OCI-LY1 (cell line): ENCODE results near the gene IGFALS.

Source experiments
- H2AFZ ChIP-seq: fragments of 200-600 bp; sonication (generic), shearing (Covaris generic); 2 replicates; pipeline ENCODE4 v1.6.0; 2014; ENCODE audit warnings: antibody characterized with exemption, mild to moderate bottlenecking, low read length
- H3F3A ChIP-seq: fragments of 200-600 bp; sonication (generic), shearing (Covaris generic); 2 replicates; pipeline ENCODE4 v1.6.0; 2014; ENCODE audit warnings: mild to moderate bottlenecking, antibody characterized with exemption, low read length, moderate library complexity; ENCODE audit not compliant: insufficient read depth
- H3K27ac ChIP-seq: fragments of 200-600 bp; sonication (generic); 2 replicates; pipeline ENCODE4 v1.5.1; 2014; ENCODE audit warnings: low read length, mixed run types, mild to moderate bottlenecking, low read depth; ENCODE audit not compliant: poor library complexity, severe bottlenecking
- H3K27me3 ChIP-seq: fragments of 200-600 bp; sonication (generic); 2 replicates; pipeline ENCODE4 v1.6.0; 2014; ENCODE audit warnings: antibody characterized with exemption, mild to moderate bottlenecking, low read length, moderate library complexity; ENCODE audit not compliant: insufficient read depth
- H3K36me3 ChIP-seq: fragments of 200-600 bp; sonication (generic); 2 replicates; pipeline ENCODE4 v1.6.1; 2014; ENCODE audit warnings: mild to moderate bottlenecking, antibody characterized with exemption, low read length, moderate library complexity, mixed read lengths; ENCODE audit not compliant: insufficient read depth
- H3K4me1 ChIP-seq: fragments of 200-600 bp; sonication (generic); 2 replicates; pipeline ENCODE4 v1.5.1; 2014; ENCODE audit warnings: mild to moderate bottlenecking, low read length, moderate library complexity; ENCODE audit not compliant: insufficient read depth, severe bottlenecking
- H3K4me2 ChIP-seq: fragments of 200-600 bp; sonication (generic), shearing (Covaris generic); 2 replicates; pipeline ENCODE4 v1.6.1; 2014; ENCODE audit warnings: low read length
- H3K4me3 ChIP-seq: fragments of 200-600 bp; sonication (generic); 2 replicates; pipeline ENCODE4 v1.5.1; 2014; ENCODE audit warnings: low read length, low read depth, mild to moderate bottlenecking, mixed read lengths; ENCODE audit not compliant: poor library complexity, severe bottlenecking
- H3K79me2 ChIP-seq: fragments of 200-600 bp; shearing (Covaris generic); 2 replicates; pipeline ENCODE4 v1.6.1; 2016; ENCODE audit warnings: mixed run types, low read length, mixed read lengths; ENCODE audit not compliant: insufficient read depth
- H3K9ac ChIP-seq: fragments of 200-600 bp; sonication (generic), shearing (Covaris generic); 2 replicates; pipeline ENCODE4 v1.6.1; 2014; ENCODE audit warnings: mild to moderate bottlenecking, low read length, mixed read lengths
- H3K9me2 ChIP-seq: fragments of 200-600 bp; sonication (generic), shearing (Covaris generic); 2 replicates; pipeline ENCODE4 v1.6.1; 2014; ENCODE audit warnings: low read depth, mild to moderate bottlenecking, low read length, mixed read lengths
- H3K9me3 ChIP-seq: fragments of 200-600 bp; shearing (Covaris generic); 2 replicates; pipeline ENCODE4 v1.6.1; 2014; ENCODE audit warnings: low read length, mixed read lengths
- H4K20me1 ChIP-seq: fragments of 200-600 bp; sonication (generic), shearing (Covaris generic); 2 replicates; pipeline ENCODE4 v1.6.0; 2016; ENCODE audit warnings: mild to moderate bottlenecking, low read length; ENCODE audit not compliant: insufficient read depth
- EZH2 ChIP-seq: fragments of 200-600 bp; sonication (generic), shearing (Covaris generic); IDR thresholded peaks from 2 replicates; pipeline ENCODE4 v1.8.0; 2017; ENCODE audit warnings: borderline replicate concordance, mixed run types, mild to moderate bottlenecking, antibody characterized with exemption, low read length, moderate library complexity, mixed read lengths
- TF ChIP-seq, protein P1 (sequence below): fragments of 200-600 bp; sonication (generic), shearing (Covaris generic); IDR thresholded peaks from 2 replicates; pipeline ENCODE4 v1.5.1; 2017; ENCODE audit warnings: mild to moderate bottlenecking, antibody characterized with exemption, low read length, moderate library complexity, mixed read lengths

Gene IGFALS

GRCh38 chr16:1774448-1774780 is 19.1 kb downstream of the IGFALS start:
- Histone ChIP-seq H3K9ac (peak overlapping the region; percentile 88; the same call in 1 of the 2 replicates), H3K4me3 (peak overlapping the region; percentile 85), H3K4me1 (peaks cover 22% of the 10 kb centered on the region), H3K36me3 (peaks cover 48% of the 10 kb centered on the region), H3K9me2 (no peaks in the 10 kb centered on the region), H3K27ac (no peak overlapping the region), H3K4me2 (peak overlapping the region; percentile 91), H4K20me1 (no peaks in the 10 kb centered on the region), H3K9me3 (no peaks in the 10 kb centered on the region), H2AFZ (no peak overlapping the region), H3F3A (no peaks in the 10 kb centered on the region), H3K27me3 (no peaks in the 10 kb centered on the region), H3K79me2 (0 out of 2 replicates have a peak, but pooled peaks cover 3% of the 10 kb centered on the region)
- TF ChIP-seq EZH2 = no peak
- TF ChIP-seq, protein P1, sequence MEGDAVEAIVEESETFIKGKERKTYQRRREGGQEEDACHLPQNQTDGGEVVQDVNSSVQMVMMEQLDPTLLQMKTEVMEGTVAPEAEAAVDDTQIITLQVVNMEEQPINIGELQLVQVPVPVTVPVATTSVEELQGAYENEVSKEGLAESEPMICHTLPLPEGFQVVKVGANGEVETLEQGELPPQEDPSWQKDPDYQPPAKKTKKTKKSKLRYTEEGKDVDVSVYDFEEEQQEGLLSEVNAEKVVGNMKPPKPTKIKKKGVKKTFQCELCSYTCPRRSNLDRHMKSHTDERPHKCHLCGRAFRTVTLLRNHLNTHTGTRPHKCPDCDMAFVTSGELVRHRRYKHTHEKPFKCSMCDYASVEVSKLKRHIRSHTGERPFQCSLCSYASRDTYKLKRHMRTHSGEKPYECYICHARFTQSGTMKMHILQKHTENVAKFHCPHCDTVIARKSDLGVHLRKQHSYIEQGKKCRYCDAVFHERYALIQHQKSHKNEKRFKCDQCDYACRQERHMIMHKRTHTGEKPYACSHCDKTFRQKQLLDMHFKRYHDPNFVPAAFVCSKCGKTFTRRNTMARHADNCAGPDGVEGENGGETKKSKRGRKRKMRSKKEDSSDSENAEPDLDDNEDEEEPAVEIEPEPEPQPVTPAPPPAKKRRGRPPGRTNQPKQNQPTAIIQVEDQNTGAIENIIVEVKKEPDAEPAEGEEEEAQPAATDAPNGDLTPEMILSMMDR = no peak

- Histone ChIP-seq H3K9me2 (no peaks in the 10 kb centered on the region), H3K36me3 (peaks cover 44% of the 10 kb centered on the region), H3K79me2 (0 out of 2 replicates have a peak, but pooled peaks cover 3% of the 10 kb centered on the region), H3K4me3 (peak overlapping the region; percentile 85), H3K4me2 (peak overlapping the region; percentile 91), H3K9me3 (no peaks in the 10 kb centered on the region), H2AFZ (no peak overlapping the region), H3K27ac (no peak overlapping the region), H3K27me3 (no peaks in the 10 kb centered on the region), H3K9ac (peak overlapping the region; percentile 88), H4K20me1 (no peaks in the 10 kb centered on the region), H3K4me1 (peaks cover 22% of the 10 kb centered on the region), H3F3A (no peaks in the 10 kb centered on the region)
- no peak for TF ChIP-seq EZH2
- TF ChIP-seq, protein P1 = no peak; the same call in 1 of the 2 replicates
Measured at GRCh38 chr16:1773703-1774447, 19.6 kb downstream of the IGFALS start.

DNA sequence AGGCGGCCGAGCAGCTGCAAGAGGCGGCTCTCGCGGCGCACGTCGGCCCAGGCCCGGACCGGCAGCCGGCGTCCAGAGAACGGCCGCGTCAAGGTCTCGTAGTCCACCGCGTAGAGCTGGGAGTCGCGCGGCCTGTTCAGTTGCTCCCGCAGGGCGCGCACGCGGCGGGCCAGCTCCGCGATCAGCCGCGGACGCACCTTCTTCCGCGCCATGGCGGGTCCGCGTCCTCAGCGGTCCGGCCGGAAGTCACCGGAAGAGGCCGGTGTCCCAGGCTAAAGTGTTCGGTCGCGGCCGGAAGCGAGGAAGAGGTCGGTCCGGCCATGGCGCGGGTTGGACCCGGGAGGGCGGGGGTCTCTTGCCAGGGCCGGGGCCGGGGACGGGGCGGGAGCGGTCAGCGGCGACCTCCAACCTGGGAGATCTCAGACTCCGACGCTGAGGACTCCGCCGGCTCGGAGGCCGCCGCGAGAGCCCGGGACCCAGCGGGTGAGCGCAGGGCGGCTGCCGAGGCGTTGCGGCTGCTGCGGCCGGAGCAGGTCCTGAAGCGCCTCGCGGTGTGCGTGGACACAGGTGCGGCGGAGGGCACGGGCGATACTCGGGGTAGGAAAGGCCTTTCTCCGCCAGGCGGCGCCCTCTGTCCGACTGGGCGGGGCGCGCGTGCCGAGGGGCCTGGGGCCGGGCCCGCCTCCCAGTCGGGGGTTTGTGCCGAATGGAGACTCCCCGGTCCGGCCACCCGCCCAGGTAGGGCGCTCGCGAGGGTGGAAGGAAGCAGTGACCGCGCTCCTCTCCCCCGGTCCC is 20.4 kb downstream of the IGFALS start, which contains the start of gene MRPS34:
TSS of gene MRPS34 (minus strand) at position 227 of the 795 bp plus-strand sequence. CDS start at position 212, 15 bp downstream.
- H3K4me3 ChIP-seq = peak within 1 kb of the TSS; percentile 85
- H3K9ac ChIP-seq = peak within 1 kb of the TSS; percentile 88
- H3K27ac ChIP-seq = peak within 1 kb of the TSS; percentile 83
- H4K20me1 ChIP-seq = no peaks in the 10 kb centered on the region
- peak within 1 kb of the TSS; percentile 91 for H3K4me2 ChIP-seq
- no peak within 1 kb of the TSS for H2AFZ ChIP-seq
- H3K9me2 ChIP-seq = no peaks in the 10 kb centered on the region
- peaks cover 22% of the 10 kb centered on the region for H3K4me1 ChIP-seq
- no peaks in the 10 kb centered on the region for H3K9me3 ChIP-seq
- TF ChIP-seq, protein P1 = peak; percentile 83
- TF ChIP-seq EZH2 = no peak
- H3K79me2 ChIP-seq = 0 out of 2 replicates have a peak, but pooled peaks cover 3% of the 10 kb centered on the region
- H3K36me3 ChIP-seq = peaks cover 43% of the 10 kb centered on the region
- H3K27me3 ChIP-seq = no peaks in the 10 kb centered on the region
- H3F3A ChIP-seq = no peaks in the 10 kb centered on the region
